IMR-90 (cell line): Measurements from ENCODE around the gene VIPR1.

ENCODE experiments used
- BHLHE40 ChIP-seq: fragments of 150-350 bp; IDR thresholded peaks from 2 replicates; pipeline ENCODE4 v1.6.1; 2016; ENCODE audit warnings: mild to moderate bottlenecking, low read depth, low read length
- CHD1 ChIP-seq: IDR thresholded peaks from 2 replicates; pipeline ENCODE4 v1.6.1; 2012; ENCODE audit warnings: low read depth, low read length, improper control_type of control experiment
- TF ChIP-seq, protein P1 (sequence below): conservative IDR thresholded peaks from 2 replicates; pipeline ENCODE4 v1.5.1; 2012; ENCODE audit warnings: mild to moderate bottlenecking, low read depth, low read length, improper control_type of control experiment

DNA sequence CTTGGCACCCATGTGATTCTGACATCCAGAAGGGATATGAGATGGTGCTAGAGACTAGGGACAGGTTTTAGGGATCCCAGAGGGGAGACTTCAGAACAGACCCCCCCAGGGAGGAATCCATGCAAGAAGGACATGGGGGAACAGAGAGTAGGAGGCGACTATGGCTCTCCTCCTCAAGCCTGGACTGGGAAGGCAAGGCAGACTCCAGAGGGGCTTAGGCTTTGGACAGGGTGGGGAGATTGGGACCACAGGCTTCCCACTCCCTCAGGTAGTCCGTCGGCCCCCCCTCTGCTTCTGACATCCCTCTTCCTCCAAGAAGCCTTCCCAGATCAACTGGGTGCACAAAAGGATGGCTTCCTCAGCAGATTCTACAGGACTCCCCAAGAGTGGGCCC, 3.0 kb upstream of the VIPR1 start:
- TF ChIP-seq, protein P1, sequence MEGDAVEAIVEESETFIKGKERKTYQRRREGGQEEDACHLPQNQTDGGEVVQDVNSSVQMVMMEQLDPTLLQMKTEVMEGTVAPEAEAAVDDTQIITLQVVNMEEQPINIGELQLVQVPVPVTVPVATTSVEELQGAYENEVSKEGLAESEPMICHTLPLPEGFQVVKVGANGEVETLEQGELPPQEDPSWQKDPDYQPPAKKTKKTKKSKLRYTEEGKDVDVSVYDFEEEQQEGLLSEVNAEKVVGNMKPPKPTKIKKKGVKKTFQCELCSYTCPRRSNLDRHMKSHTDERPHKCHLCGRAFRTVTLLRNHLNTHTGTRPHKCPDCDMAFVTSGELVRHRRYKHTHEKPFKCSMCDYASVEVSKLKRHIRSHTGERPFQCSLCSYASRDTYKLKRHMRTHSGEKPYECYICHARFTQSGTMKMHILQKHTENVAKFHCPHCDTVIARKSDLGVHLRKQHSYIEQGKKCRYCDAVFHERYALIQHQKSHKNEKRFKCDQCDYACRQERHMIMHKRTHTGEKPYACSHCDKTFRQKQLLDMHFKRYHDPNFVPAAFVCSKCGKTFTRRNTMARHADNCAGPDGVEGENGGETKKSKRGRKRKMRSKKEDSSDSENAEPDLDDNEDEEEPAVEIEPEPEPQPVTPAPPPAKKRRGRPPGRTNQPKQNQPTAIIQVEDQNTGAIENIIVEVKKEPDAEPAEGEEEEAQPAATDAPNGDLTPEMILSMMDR, result no peak
- TF ChIP-seq BHLHE40 (no peak), CHD1 (no peak)
